ENCODE results near the gene ATP8A2. TPM values are rescaled to one million over a fixed set of nuclear protein-coding genes. Genes with fewer than 3 reads are reported as not detected.

The ATP8A2 gene
- total RNA-seq, 6 donors from 2014 or later: 0.55 to 1.5 (median 0.87) TPM

DNA sequence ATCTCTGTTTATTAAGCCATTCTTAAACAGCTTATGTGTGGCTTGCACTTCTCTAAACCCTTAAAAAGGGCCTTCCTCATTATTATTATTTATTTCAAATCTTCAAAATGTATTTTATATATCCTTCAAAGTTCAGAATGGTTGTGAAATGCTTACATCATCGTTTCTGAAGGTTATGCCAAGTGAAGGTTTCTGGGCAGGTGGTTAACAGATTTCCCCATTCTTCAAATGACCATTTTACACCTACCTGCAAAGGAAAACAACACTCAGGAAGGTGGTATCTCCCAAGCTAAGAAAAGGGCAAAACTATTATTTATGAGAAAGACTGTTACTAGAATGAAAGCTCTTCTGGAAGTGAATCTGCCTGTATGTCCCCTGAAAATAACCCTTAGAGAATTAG lies 488.5 kb downstream of the ATP8A2 start:
- H3K27me3 ChIP-seq: no peaks in the 10 kb centered on the region
- ATAC-seq (ENCODE audit: low FRiP score in 2 of 2) (no peak), DNase-seq (no peak)
- WGBS, 2 donors: 44 to 48% methylated on average over 1 of the region's 1 CpG
- TF ChIP-seq EP300 (IDR thresholded peaks at IDR 0.05): no peak
- no peak for TF ChIP-seq POLR2A (IDR thresholded peaks at IDR 0.05)
- no peaks in the 10 kb centered on the region for H3K4me1 ChIP-seq
- H3K27ac ChIP-seq: no peak overlapping the region
- no peak overlapping the region for H3K4me3 ChIP-seq
- no peaks in the 10 kb centered on the region for H3K36me3 ChIP-seq
- no peaks in the 10 kb centered on the region for H3K9me3 ChIP-seq

DNA sequence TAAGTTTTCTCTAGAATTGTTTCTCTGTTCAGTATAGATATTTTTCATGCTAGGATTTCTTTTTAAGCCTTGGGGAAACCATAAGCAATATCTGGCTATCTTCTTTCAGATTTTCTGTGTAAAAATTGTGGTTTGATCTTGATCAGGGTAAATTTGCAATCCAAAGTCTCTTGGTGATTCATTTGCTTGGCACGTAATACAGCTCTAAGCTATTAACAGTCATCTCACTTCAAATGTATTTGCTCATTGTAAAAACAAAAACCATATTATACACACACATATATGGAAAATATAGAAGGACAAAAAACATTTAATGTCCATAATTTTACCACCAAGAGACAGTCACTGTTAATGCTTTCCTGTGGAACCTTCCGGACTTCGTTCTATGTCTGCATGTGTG lies 489.1 kb downstream of the ATP8A2 start:
- ATAC-seq (ENCODE audit: low FRiP score in 2 of 2): no peak
- no peak for DNase-seq
- WGBS, 2 donors: 94 to 95% methylated on average over 3 of the region's 3 CpGs
- Histone ChIP-seq H3K4me3 (no peak overlapping the region), H3K27me3 (no peaks in the 10 kb centered on the region), H3K27ac (no peak overlapping the region), H3K4me1 (no peaks in the 10 kb centered on the region), H3K9me3 (no peaks in the 10 kb centered on the region), H3K36me3 (no peaks in the 10 kb centered on the region)
- TF ChIP-seq POLR2A (IDR thresholded peaks at IDR 0.05) (no peak), EP300 (IDR thresholded peaks at IDR 0.05) (no peak), POLR2AphosphoS5 (IDR thresholded peaks at IDR 0.05) (no peak)
- TF ChIP-seq, protein P1, sequence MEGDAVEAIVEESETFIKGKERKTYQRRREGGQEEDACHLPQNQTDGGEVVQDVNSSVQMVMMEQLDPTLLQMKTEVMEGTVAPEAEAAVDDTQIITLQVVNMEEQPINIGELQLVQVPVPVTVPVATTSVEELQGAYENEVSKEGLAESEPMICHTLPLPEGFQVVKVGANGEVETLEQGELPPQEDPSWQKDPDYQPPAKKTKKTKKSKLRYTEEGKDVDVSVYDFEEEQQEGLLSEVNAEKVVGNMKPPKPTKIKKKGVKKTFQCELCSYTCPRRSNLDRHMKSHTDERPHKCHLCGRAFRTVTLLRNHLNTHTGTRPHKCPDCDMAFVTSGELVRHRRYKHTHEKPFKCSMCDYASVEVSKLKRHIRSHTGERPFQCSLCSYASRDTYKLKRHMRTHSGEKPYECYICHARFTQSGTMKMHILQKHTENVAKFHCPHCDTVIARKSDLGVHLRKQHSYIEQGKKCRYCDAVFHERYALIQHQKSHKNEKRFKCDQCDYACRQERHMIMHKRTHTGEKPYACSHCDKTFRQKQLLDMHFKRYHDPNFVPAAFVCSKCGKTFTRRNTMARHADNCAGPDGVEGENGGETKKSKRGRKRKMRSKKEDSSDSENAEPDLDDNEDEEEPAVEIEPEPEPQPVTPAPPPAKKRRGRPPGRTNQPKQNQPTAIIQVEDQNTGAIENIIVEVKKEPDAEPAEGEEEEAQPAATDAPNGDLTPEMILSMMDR (IDR thresholded peaks at IDR 0.05): no peak

DNA sequence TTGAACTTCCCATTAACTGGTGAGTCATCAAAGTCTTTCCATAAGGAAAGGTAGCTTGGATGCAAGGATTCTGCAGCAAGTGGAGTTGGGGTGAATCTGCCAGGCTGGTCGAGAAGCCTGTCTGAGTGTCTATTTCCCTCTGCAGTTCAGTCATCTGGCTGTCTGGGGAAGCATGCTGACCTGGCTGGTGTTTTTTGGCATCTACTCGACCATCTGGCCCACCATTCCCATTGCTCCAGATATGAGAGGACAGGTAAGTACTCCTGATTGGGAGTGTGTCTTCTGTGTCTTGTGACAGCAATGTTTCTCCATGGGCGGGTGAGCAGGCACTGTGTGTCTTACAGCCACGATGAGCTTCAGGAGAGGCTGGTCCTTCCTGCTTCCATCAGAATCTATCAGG lies 490.4 kb downstream of the ATP8A2 start:
- no peak for TF ChIP-seq POLR2A (IDR thresholded peaks at IDR 0.05)
- TF ChIP-seq, protein P1 (IDR thresholded peaks at IDR 0.05): no peak
- TF ChIP-seq EP300 (IDR thresholded peaks at IDR 0.05): no peak
- TF ChIP-seq POLR2AphosphoS5 (IDR thresholded peaks at IDR 0.05): no peak
- Histone ChIP-seq H3K27ac (no peak overlapping the region), H3K9me3 (no peaks in the 10 kb centered on the region), H3K36me3 (no peaks in the 10 kb centered on the region), H3K27me3 (no peaks in the 10 kb centered on the region), H3K4me3 (no peak overlapping the region), H3K4me1 (no peaks in the 10 kb centered on the region)
- 55 to 85% methylated on average over 3 to 4 of the region's 4 CpGs for WGBS, 2 donors
- DNase-seq (no peak), ATAC-seq (ENCODE audit: low FRiP score in 2 of 2) (no peak)

DNA sequence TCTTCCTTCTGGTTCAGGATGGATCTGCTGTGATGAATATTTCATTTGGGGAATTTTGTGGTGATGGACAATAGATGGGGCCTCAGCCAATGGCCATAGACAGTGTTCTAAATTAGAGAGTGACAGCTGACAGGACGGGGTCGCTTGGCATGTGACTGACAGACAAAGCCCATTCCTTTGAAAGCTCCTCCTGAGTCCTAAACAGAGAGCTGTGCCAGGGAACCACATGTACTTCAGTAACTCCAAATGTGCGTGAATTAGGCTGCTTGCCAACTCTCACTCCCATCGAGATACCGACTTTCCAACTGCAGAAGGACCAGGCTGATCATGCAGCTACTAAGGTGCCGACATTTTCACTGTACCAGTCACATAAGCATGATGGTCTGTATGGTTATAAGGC lies 492.3 kb downstream of the ATP8A2 start:
- Histone ChIP-seq H3K9me3 (no peaks in the 10 kb centered on the region), H3K4me1 (no peaks in the 10 kb centered on the region), H3K36me3 (no peaks in the 10 kb centered on the region), H3K4me3 (no peak overlapping the region), H3K27me3 (no peaks in the 10 kb centered on the region), H3K27ac (no peak overlapping the region)
- DNase-seq: no peak
- TF ChIP-seq, protein P1 (IDR thresholded peaks at IDR 0.05): no peak
- TF ChIP-seq POLR2A (IDR thresholded peaks at IDR 0.05) (no peak), POLR2AphosphoS5 (IDR thresholded peaks at IDR 0.05) (no peak), EP300 (IDR thresholded peaks at IDR 0.05) (no peak)
- ATAC-seq (ENCODE audit: low FRiP score in 2 of 2): no peak
- WGBS, 2 donors: 63 to 71% methylated on average over 6 of the region's 6 CpGs

DNA sequence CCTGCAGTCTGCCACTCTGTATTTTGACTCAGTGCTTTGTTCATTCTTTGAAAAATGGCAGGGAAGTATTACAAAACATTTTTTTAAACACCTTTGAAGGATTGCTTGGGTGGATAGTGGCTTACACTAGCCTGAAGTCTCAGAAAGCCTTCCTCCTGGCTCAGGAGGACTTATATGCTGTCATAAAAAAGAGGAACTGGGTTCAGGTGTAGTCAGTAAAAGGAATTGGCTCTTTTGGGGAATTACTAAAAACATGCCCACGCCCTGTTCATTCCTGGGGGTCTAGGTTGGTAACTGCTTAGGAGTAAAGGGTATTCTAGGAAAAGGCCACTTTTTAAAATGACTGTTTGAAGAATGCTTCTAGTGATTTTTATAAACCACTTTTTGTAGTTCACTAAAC lies 493.2 kb downstream of the ATP8A2 start:
- Histone ChIP-seq H3K36me3 (no peaks in the 10 kb centered on the region), H3K4me3 (no peak overlapping the region), H3K27ac (no peak overlapping the region), H3K4me1 (no peaks in the 10 kb centered on the region), H3K27me3 (no peaks in the 10 kb centered on the region), H3K9me3 (no peaks in the 10 kb centered on the region)
- TF ChIP-seq POLR2AphosphoS5 (IDR thresholded peaks at IDR 0.05) (no peak), POLR2A (IDR thresholded peaks at IDR 0.05) (no peak), EP300 (IDR thresholded peaks at IDR 0.05) (no peak)
- TF ChIP-seq, protein P1 (IDR thresholded peaks at IDR 0.05): no peak
- DNase-seq (no peak), ATAC-seq (ENCODE audit: low FRiP score in 2 of 2) (no peak)
- whole genome bisulfite sequencing, 2 donors: 77 to 96% methylated on average over 1 of the region's 1 CpG

All from upper lobe of left lung (tissue), 6 donors.